GM18511 (cell line): Measurements from ENCODE around the gene TACC3.

ENCODE experiments used
- ATAC-seq: cut with Tn5 transposase; IDR thresholded peaks from one replicate; pipeline ENCODE4 v1.9.1; 2021; ENCODE audit warnings: mild to moderate bottlenecking, moderate library complexity; ENCODE audit not compliant: unreplicated experiment

Gene TACC3

DNA sequence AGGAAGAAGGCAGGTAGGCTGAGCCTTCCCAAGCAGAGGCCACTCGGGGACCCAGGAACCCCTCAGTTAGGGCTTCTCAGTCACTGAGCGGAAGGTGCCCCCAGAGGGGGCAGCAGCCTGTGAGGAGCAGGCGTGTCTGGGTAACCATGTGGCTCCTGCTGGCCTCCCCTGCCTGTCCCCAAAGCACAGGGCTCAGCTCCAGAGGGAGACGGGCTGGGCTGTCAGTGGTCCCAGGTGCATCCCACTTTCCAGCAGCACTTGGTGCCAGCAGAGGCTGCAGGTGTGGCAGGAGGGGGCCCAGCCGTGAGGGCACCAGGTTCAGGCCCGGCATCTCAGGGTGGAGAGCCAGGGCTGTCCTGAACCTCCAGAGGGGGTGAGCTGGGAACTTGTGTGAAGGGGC, 22.7 kb downstream of the TACC3 start:
- ATAC-seq = no peak

DNA sequence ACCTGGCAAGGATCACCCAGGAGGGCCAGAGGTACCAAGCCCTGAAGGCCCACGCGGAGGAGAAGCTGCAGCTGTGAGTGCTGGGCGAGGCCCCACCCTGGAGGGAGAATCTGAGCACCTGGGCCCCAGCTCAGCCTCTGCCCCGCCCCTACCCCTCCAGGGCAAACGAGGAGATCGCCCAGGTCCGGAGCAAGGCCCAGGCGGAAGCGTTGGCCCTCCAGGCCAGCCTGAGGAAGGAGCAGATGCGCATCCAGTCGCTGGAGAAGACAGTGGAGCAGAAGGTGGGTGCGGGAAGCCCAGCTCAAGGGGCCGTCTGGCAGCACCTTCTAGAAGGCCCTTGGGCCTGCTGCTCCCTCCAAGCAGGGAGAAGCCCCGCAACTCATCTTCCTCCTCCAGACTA, 23.2 kb downstream of the TACC3 start:
- ATAC-seq = no peak

- ATAC-seq = no peak
Observed at GRCh38 chr4:1745165-1745564, 23.8 kb downstream of the TACC3 start.

GRCh38 chr4:1745697-1746096, 24.4 kb downstream of the TACC3 start:
- ATAC-seq = no peak

GRCh38 chr4:1746265-1746691, 25.0 kb downstream of the TACC3 start:
- peak; percentile 73 for ATAC-seq

- ATAC-seq = no peak
Observed at GRCh38 chr4:1746919-1747602, 25.7 kb downstream of the TACC3 start.

DNA sequence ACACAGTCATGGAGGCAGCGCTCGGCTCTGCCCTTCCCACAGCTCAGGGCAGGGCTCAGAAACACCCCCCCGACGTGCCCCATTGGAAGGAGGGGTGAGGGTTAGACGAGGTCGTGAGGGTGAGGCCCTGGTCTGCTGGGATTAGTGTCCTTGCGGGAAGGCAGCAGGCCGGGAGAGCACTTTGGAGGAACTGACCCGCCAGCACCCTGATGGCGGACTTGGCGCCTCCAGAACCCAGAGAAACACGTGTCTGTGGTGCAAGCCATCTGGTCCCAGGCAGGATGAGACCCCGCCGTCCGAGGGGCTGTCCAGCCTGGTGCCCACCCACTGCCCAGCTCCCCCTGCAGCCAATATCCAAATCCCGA, 26.3 kb downstream of the TACC3 start:
- ATAC-seq = no peak

DNA sequence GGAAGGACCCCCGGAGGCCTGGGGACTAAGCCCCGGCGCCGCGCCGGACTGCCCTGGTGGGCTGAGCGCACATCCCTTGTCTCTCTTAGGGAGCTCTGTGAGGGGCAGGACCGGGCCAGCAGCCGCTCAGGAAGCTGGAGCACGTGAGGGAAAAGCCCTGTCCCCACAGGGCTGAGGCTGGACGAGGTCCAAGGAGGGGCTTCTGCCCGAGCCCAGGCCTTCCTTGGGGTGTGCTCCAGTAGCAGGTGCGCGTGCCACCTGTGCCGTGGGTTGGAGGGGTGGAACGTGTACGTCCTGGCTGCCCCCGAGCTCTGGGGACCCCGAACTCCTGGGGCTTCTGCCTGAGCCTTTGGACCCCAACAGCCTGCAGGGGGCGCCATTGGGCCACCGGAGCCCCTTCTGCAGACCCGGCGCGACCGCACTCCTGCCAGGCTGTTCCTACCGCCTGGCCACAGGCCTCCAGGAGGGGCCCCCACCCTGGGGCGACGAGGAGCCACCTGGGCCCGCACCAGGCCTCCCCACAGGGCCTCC, 27.2 kb downstream of the TACC3 start:
- no peak for ATAC-seq

- no peak for ATAC-seq
Observed at GRCh38 chr4:1749370-1749769, 28.0 kb downstream of the TACC3 start.

DNA sequence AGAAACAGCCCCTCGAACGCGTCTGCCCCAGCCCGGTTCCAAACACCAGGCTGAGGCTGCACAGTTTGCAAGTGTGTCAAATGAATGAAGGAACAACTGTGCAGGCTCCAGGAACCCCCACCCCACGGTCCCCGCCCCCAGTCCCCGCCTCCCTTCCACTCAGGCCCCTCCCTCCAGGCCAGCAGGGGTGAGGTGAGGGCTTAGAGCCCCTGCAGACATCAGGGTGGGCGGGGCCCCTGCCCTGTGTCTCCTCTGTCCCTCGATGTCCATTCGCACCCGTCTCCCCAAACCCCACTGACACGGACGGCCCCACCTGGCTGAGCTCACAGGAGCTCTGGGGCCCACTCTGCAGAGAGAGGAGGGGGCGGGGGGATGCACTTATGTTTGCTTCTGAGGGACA, 28.5 kb downstream of the TACC3 start:
- ATAC-seq = no peak

- ATAC-seq = no peak
Observed at GRCh38 chr4:1750381-1751154, 29.2 kb downstream of the TACC3 start.

- no peak for ATAC-seq
Observed at GRCh38 chr4:1751155-1751918, 30.0 kb downstream of the TACC3 start.

GRCh38 chr4:1751919-1752283, 30.6 kb downstream of the TACC3 start:
- no peak for ATAC-seq

GRCh38 chr4:1752284-1753041, 31.1 kb downstream of the TACC3 start:
- no peak for ATAC-seq

GRCh38 chr4:1753294-1753696, 32.0 kb downstream of the TACC3 start:
- no peak for ATAC-seq

- ATAC-seq = no peak
Observed at GRCh38 chr4:1753697-1754311, 32.5 kb downstream of the TACC3 start.

GRCh38 chr4:1754336-1754735, 33.0 kb downstream of the TACC3 start:
- no peak for ATAC-seq

DNA sequence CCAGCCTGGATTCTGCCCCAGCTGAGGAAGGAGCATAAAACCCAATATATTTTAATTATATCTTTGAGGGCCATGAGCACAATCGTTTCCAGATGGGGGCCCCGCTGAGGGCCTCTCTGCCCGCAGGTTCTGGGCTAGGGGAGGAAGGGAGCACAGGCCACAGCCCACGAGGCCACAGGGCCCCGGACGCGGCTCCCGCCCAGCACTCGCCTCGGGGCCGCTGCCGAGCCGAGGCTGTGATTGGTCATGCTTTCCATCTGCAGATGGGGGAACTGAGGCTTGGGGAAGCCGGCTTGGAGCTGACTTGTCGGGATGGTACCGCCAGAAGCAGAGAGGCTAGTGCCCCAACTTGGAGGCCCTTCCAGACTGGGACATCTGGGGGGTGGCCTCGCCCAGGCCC, 34.0 kb downstream of the TACC3 start:
- ATAC-seq = no peak

DNA sequence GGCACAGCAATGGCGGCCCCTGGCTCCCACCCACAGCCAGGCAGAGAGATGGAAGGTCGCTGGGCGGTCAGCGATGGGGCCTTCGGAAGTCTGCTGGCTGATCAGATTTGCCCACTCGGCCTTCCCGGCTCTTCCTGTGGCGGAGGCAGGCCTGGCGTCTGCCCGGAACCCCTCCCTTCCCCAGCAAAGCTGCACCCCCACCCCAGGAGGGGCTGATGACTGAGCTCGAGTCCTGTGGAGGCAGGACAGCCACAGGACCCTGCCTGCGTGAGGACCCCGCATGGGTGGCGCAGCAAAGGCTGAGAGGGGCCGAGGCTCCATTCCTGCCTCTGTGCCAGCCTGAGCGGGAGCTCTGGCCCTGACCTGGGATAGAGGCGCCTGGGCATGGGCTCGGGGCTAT, 34.8 kb downstream of the TACC3 start:
- no peak for ATAC-seq
